Measurements from ENCODE around the gene TBC1D22A.
"Not testable (repeated sequence)": the region's sequence is repeated elsewhere in the genome, so short reads cannot be mapped to it uniquely, and the experiment has no call there.

Gene TBC1D22A

DNA sequence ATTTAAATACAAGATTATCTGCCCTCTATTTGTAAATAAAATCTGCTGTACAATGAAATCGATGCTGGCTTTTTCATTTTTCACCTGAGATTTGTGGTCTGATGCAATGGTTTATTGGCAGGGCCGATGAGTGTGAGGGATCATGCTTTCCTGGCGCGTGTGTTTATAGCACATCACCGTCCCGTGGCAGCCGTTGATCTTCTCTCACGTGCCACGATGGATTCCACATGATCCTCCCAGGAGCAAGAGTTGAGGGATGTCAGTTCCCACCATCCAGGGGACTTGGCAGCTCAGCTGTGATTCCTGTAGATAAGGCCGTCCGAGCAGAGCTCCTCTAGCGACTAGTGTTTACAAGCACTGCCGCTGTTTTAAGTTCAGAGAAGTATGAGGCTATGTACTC lies 213.7 kb downstream of the TBC1D22A start:
- DNase-seq = no peak

DNA sequence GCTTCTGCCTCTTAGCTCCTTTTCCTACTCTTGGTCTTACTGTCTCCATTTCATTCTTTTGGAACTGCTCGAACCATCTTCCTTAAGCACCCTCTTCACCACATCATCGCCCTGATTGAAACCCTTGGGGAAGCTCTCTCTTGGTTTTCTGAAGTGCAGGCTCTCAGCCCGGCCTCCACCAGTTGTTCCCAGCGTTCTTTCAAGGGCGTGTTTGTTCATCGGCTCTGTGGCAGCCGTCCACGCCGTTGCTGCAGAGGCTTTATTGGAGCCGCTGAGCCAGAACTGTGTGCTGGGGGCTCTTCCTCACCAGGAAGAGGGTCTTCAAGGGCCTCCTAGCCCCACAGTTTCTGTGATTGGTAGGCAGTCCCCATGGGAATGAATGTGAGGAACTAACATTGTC lies 214.1 kb downstream of the TBC1D22A start:
- no peak for DNase-seq

DNA sequence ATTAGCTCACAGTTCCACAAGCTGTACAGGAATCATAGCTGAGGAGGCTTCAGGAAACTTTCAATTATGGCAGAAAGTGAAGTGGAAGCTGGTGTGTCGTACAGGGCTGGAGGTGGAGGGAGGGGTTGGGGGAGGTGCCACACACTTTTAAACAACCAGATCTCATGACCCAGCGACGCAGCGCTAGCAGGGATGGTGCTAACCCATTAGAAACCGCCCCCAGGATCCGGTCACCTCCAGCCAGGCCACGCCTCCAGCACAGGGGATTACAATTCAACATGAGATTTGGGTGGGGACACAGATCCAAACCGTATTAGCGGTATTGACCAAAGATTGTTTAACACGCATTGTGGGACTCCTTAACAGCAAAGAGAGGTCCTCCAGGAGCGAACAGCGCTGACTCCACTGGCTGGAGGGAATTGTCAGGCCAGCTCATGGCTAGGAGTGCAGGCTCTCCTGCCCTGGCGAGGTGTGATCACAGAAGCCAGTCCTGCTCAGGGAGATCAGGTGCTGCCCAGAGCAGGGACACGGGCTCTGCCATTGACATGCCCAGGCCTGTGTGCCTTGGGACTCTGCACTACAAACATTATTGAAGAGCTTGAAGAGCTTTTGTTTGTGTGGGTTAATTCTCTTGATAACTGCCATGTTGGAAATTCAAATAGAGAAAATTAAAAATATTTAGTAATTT lies 215.3 kb downstream of the TBC1D22A start:
- no peak for DNase-seq

DNA sequence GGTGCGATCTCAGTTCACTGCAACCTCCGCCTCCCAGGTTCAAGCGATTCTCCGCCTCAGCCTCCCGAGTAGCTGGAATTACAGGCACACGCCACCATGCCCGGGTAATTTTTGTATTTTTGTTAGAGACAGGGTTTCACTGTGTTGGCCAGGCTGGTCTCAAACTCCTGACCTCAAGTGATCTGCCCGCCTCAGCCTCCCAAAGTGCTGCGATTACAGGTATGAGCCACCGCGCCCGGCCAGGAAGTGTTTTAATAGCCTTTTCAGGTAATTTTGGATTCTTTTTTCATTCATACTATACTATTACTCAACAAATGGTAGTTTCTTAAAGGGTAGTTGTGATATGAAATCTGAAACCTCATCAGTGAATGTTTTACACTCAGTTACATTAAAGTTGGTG lies 216.2 kb downstream of the TBC1D22A start:
- not testable (repeated sequence) for DNase-seq

DNA sequence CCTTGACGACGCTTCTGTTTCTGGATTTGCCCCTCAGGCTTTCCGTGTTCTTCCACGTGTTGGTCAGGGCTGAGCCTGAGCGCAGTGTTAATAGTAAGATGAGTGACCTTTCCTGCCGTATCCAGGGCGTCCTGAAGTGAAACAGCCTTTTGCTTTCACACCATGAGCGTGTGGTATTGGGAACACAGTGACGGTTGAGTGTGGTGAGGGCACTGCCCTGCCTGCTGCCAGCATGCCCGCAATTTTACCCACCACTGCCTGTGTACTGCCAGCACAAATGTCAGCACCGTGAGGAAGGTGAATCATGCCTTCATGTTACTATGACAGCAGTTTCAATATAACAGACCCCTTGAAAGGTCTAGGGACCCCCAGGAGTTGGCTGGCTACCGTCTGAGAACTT lies 217.1 kb downstream of the TBC1D22A start:
- no peak for DNase-seq

DNA sequence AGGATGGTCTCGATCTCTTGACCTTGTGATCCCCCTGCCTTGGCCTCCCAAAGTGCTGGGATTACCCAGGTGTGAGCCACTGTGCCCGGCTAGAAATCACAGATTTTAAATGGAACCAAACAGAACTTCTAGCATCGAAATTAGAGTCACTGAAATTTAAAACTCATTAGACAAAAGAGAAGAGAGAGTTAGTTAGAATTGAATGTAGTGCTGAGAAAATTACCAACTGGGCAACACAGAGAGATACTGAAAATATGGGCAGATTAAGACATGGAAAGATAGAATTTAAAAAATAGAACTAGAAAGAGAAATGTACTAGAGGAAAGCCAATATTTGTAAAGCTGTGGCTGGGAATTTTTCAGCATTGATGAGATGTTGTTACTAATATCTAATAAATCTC lies 217.9 kb downstream of the TBC1D22A start:
- no peak for DNase-seq

DNA sequence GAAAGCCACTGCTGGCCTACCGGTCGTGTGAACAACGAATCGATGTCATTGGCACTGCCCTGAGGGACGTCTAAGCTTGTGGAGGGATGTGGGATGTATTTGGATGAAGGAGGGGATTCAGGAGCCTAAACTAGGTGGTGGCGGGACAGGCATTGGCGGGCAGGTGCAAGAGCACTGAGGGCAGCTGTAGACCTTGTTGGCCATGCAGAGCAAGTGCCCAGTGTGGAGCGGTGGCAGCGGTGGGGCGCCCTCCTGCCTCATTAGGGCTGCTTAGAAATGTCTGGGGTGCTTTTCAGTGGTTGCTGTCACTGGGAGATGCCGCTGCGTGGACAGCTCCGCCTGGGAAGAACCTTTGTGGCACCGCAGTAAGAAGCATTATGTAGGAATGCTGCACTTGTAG lies 220.2 kb downstream of the TBC1D22A start:
- DNase-seq = no peak

DNA sequence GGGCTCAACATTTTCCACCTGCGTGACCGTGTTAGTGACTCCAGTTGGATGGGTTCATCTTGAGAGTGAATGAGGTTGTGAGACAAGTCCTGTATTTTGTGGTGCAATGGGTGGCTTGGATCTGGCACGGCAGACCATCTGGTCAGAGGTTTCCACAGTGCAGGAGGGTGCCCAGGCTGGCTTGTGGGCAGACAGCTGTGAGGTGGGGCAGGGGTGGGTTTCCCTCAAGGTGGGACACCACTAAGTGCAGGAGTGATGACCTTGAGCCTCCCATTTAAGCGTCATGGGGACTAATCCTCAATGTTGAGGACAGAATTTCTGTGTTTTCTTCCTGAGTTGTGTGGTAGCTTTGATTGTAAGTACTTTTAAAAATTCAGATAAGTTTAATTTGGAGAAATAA lies 220.6 kb downstream of the TBC1D22A start:
- DNase-seq = no peak

DNA sequence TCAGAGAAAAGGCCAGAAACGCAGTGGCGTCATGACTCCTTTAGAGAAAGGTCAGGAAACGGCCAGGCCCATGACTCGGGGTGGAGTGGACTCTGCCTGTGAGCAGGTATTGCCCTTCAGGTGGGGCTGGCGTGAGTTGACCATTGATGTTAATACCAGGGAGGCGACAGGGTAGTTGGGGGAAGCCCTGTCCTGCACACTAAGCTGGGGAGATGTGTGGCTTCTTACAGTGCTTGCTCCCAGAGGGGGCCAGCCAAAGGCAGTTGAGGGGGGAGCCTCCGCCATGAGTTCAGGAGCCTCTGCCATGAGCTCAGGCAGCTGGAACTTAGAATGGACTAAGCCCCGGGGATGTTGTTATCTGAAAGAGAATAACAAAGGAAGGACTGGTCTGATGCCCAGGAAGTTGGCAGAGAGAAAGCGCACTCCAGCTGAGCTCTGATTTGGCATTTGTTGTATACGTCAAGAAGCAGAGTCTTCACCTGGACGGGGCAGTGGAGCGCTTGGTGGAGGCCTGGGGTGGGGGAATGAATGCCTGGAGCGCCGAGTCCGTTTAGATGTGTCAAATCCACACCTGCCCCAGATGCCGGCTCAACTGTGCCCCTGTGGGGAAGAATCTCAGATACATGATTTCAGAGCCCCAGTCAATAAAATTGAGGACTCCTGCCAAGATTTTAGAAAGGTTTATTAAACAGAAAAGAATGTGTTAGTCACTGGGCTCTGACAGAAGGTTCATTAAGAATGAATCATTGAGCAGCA lies 222.5 kb downstream of the TBC1D22A start:
- DNase-seq = no peak

DNA sequence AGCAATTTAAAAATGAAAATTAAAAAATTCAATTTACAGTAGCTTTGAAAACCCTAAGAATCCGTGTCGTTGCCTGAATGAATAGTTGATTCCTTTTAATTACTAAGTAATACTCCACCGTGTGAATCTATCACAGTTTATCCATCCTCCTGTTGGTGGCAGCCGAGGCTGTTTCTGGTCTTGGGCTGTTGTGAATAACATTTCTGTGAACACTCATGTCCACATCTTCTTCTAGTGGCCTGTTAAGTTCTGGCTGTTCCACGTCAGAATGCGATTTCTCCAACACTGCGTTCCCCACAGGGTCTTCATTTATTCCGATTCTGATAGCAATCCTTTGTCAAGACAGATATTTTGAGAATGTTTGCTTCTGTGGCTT lies 223.0 kb downstream of the TBC1D22A start:
- DNase-seq = no peak

DNA sequence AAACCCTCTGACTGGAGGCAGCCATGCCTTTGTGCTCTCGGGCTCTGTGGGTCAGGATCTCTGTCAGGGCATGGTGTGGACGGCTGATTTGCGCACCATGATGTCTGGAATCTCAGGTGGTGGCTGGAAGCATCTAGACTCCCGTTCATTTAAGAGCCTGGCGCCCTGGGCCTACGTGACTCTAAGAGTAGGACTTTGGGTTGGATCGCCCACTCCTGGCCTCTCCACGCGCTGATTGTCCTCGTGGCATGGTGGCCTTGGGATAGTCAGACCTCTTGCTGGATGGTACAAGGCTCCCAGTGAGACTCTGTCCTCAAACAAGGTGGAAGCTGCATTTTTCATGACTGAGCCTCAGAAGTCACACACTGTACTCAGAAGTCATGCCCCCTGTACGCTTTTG lies 224.3 kb downstream of the TBC1D22A start:
- no peak for DNase-seq

DNA sequence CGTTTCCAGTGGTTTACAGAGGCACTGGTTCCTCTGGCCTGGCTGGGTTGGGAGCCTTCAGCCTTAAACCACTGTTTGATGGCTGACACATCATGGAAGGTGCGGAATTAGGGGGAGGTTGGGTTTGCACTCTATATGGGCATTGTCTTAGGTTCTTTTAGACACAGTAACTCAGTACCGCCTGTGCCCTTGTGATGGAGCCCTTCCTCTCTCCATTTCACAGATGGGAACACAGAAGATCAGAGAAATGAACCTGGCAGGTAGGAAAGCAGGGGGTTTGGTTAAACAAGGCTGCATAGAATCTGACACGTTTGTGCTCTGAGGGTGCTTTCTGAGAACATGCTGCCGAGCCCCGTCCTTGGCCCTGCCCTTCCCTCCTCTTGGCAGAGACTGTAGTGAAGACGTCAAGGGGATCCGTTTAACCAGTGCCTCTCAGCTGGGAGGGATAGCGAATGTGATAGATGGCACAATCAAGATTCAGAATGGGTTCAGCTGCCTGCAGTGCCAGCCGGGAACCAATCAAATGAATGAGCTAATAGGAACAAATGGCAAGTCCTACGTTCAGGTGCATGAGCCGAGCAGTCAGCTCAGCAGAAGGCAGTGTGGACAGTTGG lies 228.6 kb downstream of the TBC1D22A start:
- DNase-seq = no peak

DNA sequence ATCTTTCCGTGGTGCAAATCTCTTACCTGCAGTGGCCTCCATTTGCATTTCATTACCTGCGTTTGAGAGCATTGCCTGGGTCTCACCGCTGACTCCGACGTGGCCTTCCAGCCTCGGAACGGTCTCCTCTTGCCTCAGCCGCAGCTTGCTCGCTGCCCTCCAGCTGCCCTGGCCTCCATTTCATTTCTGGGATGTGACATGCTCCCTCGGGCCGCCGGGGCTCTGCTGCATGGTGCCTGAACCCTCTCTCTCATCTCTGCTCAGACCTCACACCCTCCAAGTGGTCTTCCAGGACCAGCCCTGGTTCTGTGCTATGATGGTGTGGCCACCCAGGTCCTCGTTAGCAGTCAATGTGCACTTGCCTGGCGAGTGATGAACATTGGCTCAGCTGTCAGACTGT lies 229.2 kb downstream of the TBC1D22A start:
- DNase-seq = no peak

DNA sequence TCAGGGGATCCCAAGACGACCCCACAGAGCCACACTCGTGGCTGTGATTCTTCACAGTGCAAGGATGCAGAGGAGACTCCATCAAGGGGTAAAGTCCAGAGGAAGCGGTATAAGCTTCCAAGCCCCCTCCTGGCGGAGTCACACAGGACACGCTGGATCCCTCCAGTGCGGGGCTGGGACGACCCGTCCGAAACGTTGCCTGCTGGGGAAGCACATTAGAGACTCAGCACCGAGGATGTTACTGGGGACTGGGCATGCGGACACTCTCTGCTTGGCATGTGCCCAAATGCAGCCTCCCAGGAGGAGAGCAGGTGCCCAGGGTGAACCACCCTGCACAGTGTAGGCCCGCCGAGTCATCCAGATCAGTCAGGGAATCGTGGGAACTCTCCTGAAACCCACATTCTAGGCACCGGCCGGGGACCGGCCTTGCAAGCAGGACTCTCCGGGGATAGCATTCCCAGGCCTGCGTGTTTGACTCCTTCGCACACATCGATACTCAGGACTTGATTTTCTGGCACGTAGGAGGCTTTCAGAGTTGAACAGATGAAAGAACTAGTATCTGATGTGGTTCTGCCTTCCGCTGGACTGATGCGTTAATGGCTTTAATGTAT lies 229.8 kb downstream of the TBC1D22A start:
- no peak for DNase-seq

DNA sequence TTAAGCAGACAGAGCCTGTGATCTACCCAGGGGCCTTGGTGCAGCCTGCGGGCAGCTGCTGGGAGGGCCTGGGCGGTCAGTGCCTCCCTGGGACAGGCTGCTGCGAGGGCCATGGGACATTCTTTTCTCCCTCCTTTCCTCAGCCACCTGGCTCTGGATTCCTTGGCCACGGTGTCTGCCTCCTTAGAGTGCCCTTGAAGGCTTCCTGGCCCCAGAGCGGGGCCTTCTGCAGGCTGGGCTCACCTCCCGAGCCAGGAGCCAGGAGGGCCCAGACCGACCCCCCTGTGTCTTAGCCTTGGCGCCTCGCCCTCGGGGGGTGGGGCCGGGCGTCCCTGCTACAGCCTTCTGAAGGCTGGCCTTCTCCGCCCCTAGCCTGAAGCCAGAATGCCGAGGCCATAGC lies 231.2 kb downstream of the TBC1D22A start:
- DNase-seq = no peak

DNA sequence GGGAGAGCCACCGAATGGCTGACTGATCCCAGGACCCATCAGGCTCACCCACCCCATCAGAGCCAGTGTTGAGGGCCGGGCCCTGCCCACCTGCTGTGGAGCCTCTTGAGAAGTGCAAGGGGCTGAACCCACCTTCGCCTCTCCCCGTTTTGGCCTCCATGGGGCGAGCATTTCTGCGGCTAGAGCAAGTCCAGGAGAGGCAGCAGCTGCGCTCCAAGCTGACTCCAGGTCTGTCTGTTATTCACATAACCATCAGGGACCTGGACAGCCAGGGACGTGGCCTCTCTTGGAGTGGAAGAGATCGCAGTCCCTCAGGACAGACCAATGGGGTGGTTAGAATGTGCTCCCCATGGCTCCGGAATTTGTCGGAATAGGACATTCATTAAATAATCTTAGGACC lies 231.8 kb downstream of the TBC1D22A start:
- no peak for DNase-seq

DNA sequence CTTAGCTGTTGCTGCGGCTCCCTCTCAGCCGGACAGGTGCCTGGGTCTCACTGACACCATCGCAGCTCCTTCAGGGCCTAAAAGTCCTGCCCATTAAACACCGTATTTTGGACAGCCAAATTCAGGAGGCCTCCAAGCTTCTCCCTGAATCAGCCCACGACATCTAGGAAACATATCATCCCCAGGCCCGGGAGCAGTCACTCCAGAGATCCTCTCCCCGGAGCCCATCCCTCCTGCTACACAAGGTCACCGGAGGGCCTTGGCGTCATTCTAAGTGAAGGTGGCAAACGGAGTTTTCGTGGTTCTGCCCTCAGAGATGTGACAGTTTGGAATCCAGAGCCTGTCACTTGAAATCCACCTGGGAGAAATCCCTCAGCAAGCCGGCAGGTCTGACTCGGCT lies 232.5 kb downstream of the TBC1D22A start:
- DNase-seq = no peak

DNA sequence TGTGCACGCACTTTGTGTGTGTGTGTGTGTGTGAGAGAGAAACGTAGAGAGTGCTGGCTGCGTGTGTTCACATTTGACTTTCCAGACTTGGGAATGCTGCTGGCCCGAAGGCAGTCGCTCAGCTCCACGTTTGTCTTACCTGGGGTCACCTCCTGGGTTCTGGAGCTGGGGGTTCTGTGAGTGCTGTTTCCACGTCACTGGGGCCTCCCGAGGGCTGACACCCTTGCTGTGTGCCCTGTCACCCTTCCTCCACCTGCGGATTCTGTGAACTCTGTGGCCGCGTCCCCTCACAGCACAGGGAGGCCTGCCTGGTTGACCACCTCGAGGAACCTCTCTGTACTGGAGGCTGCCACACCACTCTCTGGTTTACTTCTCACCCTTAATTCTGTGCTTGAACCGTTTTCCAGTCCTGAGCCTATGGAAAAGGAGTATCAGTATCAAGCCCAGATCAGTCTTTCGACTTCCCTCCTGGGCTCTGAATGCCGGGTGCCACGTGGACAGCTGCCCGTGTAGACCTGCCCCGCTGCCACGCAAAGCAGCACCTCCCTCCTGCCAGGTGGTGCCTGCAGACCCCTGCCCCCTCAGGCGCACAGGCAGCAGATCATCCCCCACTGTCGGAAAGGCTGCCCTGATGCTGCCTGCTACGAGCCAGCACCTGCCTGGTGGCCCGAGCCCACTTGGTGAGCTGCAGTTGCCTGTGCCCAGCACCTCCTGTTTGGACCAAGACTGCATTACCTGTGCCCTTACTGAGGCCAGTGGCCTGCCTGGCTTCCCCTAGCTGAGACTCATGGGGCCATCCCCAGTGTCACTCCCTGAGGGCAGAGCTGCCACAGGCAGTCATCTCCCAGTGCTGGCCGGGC lies 233.3 kb downstream of the TBC1D22A start:
- no peak for DNase-seq

DNA sequence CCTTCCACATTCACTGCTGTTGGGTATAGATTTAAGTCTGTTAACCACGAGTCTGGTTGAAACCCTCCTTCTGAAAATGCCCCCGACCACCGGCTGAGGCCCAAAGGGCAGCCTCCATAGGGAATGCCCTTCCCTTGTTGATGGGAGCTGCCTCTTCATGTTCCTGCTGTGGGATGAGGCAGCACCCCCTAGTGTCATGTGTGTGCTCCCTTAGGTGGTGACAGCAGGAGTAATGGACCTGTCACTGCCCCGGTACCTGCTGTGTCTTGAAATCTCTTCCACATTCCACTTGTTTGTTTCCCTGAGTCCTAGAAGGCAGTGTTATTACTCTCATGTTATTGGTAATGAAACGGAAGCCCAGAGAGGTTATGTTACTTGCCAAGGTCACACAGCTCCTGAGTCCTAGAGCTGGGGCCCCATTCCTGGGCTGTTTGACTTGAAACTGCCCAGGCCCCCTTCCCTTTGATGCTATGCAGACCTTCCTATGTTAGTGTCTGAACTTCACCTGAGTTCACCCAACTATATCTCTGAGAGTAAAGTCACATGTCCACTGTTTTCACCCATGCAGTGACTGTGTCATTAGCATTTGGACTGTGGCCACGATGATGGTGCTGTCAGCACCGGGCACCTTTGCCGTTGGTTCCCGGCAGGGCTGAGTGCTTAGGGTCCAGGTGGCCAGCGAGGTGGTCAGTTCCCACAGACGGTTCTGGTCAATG lies 234.3 kb downstream of the TBC1D22A start:
- DNase-seq = no peak

DNA sequence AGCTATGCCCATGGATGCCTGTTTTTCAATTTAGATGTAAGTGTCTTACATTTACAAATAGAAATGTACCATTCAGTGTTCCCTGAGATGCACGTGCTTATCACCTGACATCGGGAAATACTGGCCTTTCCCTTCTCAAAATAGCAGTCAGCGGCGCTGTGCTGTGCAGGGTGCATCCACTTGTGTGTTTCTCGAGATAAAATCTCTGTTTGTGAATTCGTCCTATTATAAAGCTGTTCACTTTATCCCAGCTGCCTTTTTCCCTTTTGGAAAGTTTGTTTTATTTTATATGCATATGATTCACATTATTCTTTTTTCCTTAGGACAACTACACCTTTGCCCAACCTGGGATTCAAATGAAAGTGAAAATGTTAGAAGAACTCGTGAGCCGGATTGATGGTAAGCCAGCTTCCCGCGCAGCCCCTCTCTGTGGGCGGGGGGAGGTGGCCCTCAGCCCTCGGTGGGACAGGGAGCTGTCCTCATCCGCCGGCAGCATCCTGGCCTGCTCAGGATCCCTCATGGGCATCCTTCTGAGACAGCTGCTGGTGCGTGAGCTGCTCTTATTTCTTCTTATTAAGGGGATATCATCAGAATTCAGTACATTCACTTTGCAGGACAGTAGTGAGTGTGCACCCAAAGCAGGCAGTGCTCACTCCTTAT lies 235.0 kb downstream of the TBC1D22A start:
- DNase-seq = no peak

DNA sequence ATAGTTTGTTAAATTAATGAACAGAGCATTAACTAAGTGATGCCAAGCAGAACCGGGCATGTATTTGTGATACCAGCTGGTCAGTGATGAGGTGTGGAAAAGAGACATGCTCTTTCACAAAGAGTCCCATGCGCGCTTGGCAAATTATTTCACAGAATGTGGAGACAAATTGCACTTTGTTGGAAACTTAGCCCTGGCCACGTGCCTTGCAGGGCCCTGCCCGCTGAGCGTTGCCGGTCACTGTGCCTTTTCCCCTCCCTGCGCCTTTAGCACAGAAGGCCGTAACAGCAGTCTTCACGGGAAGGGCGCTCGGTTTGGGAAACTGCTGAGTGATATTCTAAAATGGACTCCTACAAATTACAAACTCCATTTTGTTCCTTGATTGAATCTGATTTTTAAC lies 235.9 kb downstream of the TBC1D22A start:
- DNase-seq = no peak

DNA sequence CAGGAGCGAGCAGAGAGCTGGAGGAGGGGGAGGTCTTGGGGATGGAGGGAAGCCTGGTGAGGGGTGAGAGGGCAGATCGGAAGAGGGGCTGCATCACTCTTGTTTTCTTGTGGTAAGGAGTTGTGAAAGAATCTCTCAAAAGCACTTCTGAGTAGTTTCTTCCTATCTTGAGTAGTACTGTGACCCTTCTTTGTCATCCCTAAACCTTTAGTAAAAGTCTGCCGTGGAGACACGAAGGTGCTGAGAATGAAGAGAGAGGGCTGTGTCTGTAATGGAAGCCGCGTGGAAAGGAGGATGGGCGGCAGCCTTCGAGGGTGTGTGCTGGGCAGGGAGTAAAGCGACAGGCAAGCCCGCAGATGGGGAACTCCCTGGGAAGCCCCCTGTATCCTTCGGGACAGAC lies 237.8 kb downstream of the TBC1D22A start:
- DNase-seq = no peak
